ENCODE data around the gene AMBRA1.

Gene AMBRA1

GRCh38 chr11:46363031-46363407, 230.8 kb downstream of the AMBRA1 start:
- Histone ChIP-seq H3K9me3 (ENCODE audit: insufficient read depth, low read length, severe bottlenecking) (no peaks in the 10 kb centered on the region), H3K36me3 (ENCODE audit: insufficient read depth, low read length) (peaks cover 49% of the 10 kb centered on the region), H2AFZ (ENCODE audit: low read depth, low read length) (no peak overlapping the region), H3K4me1 (ENCODE audit: insufficient read depth, low read length) (peaks cover 30% of the 10 kb centered on the region), H3K27me3 (ENCODE audit: insufficient read depth, low read length, poor library complexity) (no peaks in the 10 kb centered on the region), H4K20me1 (ENCODE audit: insufficient read depth, low read length) (peaks cover 54% of the 10 kb centered on the region), H3K4me2 (ENCODE audit: insufficient read depth, low read length) (peak overlapping the region; percentile 97), H3K27ac (ENCODE audit: low read length) (peak overlapping the region; percentile 100), H3K9ac (ENCODE audit: low read depth, low read length) (peak overlapping the region; percentile 92), H3K79me2 (ENCODE audit: insufficient read depth, low read length) (peaks cover 92% of the 10 kb centered on the region), H3K4me3 (ENCODE audit: low read depth in 1 of 2, low read length in 2 of 2) (peak overlapping the region in 1 of 2 experiments; percentile 69; a peak in 2 of 4 replicates)
- DNase-seq (no peak), ATAC-seq (ENCODE audit: insufficient read depth, low read depth) (no peak)
- no peak for TF ChIP-seq CTCF (IDR thresholded peaks at IDR 0.05; ENCODE audit: borderline replicate concordance, extremely low read depth, low read length, poor library complexity, severe bottlenecking)
- TF ChIP-seq EZH2 (IDR thresholded peaks at IDR 0.05; ENCODE audit: borderline replicate concordance, low read depth, low read length, severe bottlenecking), result no peak

GRCh38 chr11:46362156-46363030, 231.4 kb downstream of the AMBRA1 start:
- peak overlapping the region; percentile 97 for H3K4me2 ChIP-seq (ENCODE audit: insufficient read depth, low read length)
- H3K4me1 ChIP-seq (ENCODE audit: insufficient read depth, low read length), result peaks cover 30% of the 10 kb centered on the region
- no peaks in the 10 kb centered on the region for H3K9me3 ChIP-seq (ENCODE audit: insufficient read depth, low read length, severe bottlenecking)
- TF ChIP-seq EZH2 (IDR thresholded peaks at IDR 0.05; ENCODE audit: borderline replicate concordance, low read depth, low read length, severe bottlenecking), result no peak
- TF ChIP-seq CTCF (IDR thresholded peaks at IDR 0.05; ENCODE audit: borderline replicate concordance, extremely low read depth, low read length, poor library complexity, severe bottlenecking), result no peak
- H3K4me3 ChIP-seq (ENCODE audit: low read depth in 1 of 2, low read length in 2 of 2), result peak overlapping the region; percentile 51 to 69; a peak in 3 of 4 replicates
- peaks cover 96% of the 10 kb centered on the region for H3K79me2 ChIP-seq (ENCODE audit: insufficient read depth, low read length)
- peaks cover 48% of the 10 kb centered on the region for H4K20me1 ChIP-seq (ENCODE audit: insufficient read depth, low read length)
- H3K27ac ChIP-seq (ENCODE audit: low read length), result peak overlapping the region; percentile 100
- H3K9ac ChIP-seq (ENCODE audit: low read depth, low read length), result peak overlapping the region; percentile 92
- ATAC-seq (ENCODE audit: insufficient read depth, low read depth) (no peak), DNase-seq (no peak)
- H2AFZ ChIP-seq (ENCODE audit: low read depth, low read length), result no peak overlapping the region
- no peaks in the 10 kb centered on the region for H3K27me3 ChIP-seq (ENCODE audit: insufficient read depth, low read length, poor library complexity)
- peaks cover 50% of the 10 kb centered on the region for H3K36me3 ChIP-seq (ENCODE audit: insufficient read depth, low read length)

- H3K79me2 ChIP-seq (ENCODE audit: insufficient read depth, low read length), result peaks cover 97% of the 10 kb centered on the region
- DNase-seq, result peak; percentile 91
These were observed 232.3 kb downstream of the AMBRA1 start for GRCh38 chr11:46361283-46362155.

More at GRCh38 chr11:46361283-46362155, 232.3 kb downstream of the AMBRA1 start:
- Histone ChIP-seq H4K20me1 (ENCODE audit: insufficient read depth, low read length) (peaks cover 40% of the 10 kb centered on the region), H3K27ac (ENCODE audit: low read length) (peak overlapping the region; percentile 100), H3K9me3 (ENCODE audit: insufficient read depth, low read length, severe bottlenecking) (no peaks in the 10 kb centered on the region), H3K36me3 (ENCODE audit: insufficient read depth, low read length) (peaks cover 44% of the 10 kb centered on the region), H3K4me3 (ENCODE audit: low read depth in 1 of 2, low read length in 2 of 2) (peak overlapping the region; percentile 51 to 69), H3K4me2 (ENCODE audit: insufficient read depth, low read length) (peak overlapping the region; percentile 97), H3K4me1 (ENCODE audit: insufficient read depth, low read length) (peaks cover 30% of the 10 kb centered on the region), H3K27me3 (ENCODE audit: insufficient read depth, low read length, poor library complexity) (no peaks in the 10 kb centered on the region), H2AFZ (ENCODE audit: low read depth, low read length) (peak overlapping the region; percentile 88), H3K9ac (ENCODE audit: low read depth, low read length) (peak overlapping the region; percentile 92)
- peak; percentile 96 for ATAC-seq (ENCODE audit: insufficient read depth, low read depth)
- TF ChIP-seq EZH2 (IDR thresholded peaks at IDR 0.05; ENCODE audit: borderline replicate concordance, low read depth, low read length, severe bottlenecking) (no peak), CTCF (IDR thresholded peaks at IDR 0.05; ENCODE audit: borderline replicate concordance, extremely low read depth, low read length, poor library complexity, severe bottlenecking) (no peak)
